ENCODE measurements around the gene PI4K2A.

DNA sequence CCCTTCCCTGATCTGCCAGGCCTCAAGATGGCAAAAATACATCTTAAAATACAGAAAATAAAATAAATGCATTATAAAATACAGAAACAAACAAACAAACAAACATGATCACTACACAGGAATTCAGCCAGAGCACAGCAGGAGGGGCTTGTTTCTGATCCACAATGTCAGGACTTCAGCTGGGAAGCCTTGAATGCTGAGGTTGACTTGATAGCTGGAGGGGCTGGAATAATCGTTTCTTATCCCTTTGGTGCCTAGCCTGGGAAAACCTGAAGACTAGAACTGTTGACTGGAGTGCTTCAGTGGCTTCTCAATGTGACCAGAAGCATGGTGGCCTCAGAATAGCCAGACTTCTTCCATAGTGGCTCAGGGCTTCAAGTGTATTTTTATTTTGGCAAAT, 63.9 kb downstream of the PI4K2A start:
- TF ChIP-seq, protein P1, sequence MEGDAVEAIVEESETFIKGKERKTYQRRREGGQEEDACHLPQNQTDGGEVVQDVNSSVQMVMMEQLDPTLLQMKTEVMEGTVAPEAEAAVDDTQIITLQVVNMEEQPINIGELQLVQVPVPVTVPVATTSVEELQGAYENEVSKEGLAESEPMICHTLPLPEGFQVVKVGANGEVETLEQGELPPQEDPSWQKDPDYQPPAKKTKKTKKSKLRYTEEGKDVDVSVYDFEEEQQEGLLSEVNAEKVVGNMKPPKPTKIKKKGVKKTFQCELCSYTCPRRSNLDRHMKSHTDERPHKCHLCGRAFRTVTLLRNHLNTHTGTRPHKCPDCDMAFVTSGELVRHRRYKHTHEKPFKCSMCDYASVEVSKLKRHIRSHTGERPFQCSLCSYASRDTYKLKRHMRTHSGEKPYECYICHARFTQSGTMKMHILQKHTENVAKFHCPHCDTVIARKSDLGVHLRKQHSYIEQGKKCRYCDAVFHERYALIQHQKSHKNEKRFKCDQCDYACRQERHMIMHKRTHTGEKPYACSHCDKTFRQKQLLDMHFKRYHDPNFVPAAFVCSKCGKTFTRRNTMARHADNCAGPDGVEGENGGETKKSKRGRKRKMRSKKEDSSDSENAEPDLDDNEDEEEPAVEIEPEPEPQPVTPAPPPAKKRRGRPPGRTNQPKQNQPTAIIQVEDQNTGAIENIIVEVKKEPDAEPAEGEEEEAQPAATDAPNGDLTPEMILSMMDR (IDR thresholded peaks at IDR 0.05; ENCODE audit: insufficient read depth, low read length, poor library complexity, severe bottlenecking): no peak
- no peak for TF ChIP-seq EZH2phosphoT487 (conservative IDR thresholded peaks at IDR 0.05; ENCODE audit: low read length)
